ENCODE results near the gene RAB9B. TPM values are rescaled to one million over a fixed set of nuclear protein-coding genes. Genes with fewer than 3 reads are reported as not detected.

The RAB9B gene
- total RNA-seq, 4 donors from 2014 or later, result 0.16 to 2.1 (median 0.53) TPM

DNA sequence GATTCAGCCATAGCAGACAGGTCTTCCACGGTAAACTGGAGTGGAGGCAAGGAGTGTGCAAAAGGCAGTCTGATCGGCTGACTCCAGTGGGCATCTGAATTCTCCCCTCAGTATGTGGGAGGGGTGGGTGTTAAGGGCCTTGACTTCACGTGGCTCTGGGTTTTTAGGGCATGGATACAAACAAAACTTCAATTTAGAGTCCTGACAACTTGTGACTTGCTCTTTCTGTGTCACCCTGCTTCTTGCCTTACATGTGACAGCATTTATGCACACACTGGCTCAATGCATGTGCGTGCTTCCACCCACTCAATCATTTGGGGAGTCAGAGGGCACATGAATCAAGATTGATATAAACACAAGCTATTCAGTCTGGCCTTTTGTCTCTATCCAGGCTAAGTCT is 37.9 kb downstream of the RAB9B start:
- Histone ChIP-seq H3K4me3 (no peak overlapping the region), H3K27me3 (no peaks in the 10 kb centered on the region), H3K27ac (no peak overlapping the region), H3K4me1 (no peaks in the 10 kb centered on the region), H3K9me3 (no peaks in the 10 kb centered on the region), H3K36me3 (no peaks in the 10 kb centered on the region)
- TF ChIP-seq EP300 (IDR thresholded peaks at IDR 0.05), result no peak
- no peak for TF ChIP-seq POLR2AphosphoS5 (IDR thresholded peaks at IDR 0.05)
- TF ChIP-seq, protein P1, sequence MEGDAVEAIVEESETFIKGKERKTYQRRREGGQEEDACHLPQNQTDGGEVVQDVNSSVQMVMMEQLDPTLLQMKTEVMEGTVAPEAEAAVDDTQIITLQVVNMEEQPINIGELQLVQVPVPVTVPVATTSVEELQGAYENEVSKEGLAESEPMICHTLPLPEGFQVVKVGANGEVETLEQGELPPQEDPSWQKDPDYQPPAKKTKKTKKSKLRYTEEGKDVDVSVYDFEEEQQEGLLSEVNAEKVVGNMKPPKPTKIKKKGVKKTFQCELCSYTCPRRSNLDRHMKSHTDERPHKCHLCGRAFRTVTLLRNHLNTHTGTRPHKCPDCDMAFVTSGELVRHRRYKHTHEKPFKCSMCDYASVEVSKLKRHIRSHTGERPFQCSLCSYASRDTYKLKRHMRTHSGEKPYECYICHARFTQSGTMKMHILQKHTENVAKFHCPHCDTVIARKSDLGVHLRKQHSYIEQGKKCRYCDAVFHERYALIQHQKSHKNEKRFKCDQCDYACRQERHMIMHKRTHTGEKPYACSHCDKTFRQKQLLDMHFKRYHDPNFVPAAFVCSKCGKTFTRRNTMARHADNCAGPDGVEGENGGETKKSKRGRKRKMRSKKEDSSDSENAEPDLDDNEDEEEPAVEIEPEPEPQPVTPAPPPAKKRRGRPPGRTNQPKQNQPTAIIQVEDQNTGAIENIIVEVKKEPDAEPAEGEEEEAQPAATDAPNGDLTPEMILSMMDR (IDR thresholded peaks at IDR 0.05), result no peak
- no peak for TF ChIP-seq POLR2A (IDR thresholded peaks at IDR 0.05)
- 58% methylated on average over 4 of the region's 4 CpGs for WGBS
- no peak for DNase-seq (ENCODE audit: low spot score in 2 of 2)

DNA sequence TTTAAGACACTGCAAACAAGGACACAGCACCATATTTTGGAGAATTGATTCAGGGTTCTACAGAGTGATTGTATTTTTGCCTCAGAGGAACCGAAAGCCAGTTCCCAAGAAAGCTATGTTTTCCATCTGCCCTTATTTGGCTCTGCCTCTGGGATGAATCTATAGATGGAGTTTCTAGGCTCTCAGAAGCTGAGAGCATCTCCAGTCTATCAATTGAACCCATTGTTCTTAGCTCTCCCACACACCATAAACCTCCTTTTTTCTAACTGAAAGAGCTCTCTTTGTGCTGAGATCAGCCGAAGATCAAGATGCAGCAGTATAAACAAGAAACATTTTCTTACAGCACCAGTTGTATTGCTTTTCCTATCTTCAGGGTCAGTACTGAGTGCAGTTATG is 38.5 kb downstream of the RAB9B start:
- H3K4me1 ChIP-seq, result no peaks in the 10 kb centered on the region
- no peaks in the 10 kb centered on the region for H3K36me3 ChIP-seq
- no peak overlapping the region for H3K27ac ChIP-seq
- TF ChIP-seq POLR2A (IDR thresholded peaks at IDR 0.05), result no peak
- H3K9me3 ChIP-seq, result no peaks in the 10 kb centered on the region
- no peak overlapping the region for H3K4me3 ChIP-seq
- no peaks in the 10 kb centered on the region for H3K27me3 ChIP-seq
- DNase-seq (ENCODE audit: low spot score in 2 of 2), result no peak
- 57% methylated on average over 2 of the region's 2 CpGs for WGBS

DNA sequence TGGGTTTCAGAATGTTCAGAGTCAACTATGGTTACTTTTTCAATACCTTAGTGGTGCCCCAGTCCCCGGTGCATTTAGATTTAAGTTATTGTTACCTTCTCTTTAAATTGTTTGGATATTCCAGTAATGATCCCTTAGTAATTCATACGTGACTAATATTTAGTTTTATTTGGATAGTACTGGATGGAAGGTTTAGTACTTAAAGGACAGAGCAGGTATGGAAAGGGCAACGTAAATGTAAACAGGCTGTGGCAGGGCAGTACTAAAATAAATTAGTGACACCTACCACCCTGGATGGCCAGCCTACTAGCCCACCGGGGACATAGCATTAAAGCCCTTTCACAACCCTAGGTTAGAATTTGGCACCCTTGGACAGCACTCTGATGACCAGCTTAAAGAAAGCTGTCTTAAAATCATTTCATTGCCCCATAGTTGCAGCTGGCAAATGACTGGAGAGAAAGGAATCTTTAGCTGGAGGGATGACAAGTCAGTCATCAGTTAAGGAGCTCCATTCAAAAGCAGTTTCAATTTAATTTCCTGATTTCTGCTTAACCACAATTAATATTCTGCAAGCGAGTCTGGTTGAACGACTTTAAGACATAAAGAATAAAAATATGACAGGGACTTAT is 39.0 kb downstream of the RAB9B start:
- Histone ChIP-seq H3K4me3 (no peak overlapping the region), H3K27me3 (no peaks in the 10 kb centered on the region), H3K4me1 (no peaks in the 10 kb centered on the region), H3K36me3 (no peaks in the 10 kb centered on the region), H3K9me3 (no peaks in the 10 kb centered on the region), H3K27ac (no peak overlapping the region)
- no peak for TF ChIP-seq POLR2A (IDR thresholded peaks at IDR 0.05)
- no peak for TF ChIP-seq EP300 (IDR thresholded peaks at IDR 0.05)
- TF ChIP-seq, protein P1 (IDR thresholded peaks at IDR 0.05), result no peak
- no peak for TF ChIP-seq POLR2AphosphoS5 (IDR thresholded peaks at IDR 0.05)
- DNase-seq (ENCODE audit: low spot score in 2 of 2), result no peak
- WGBS, result 54% methylated on average over 6 of the region's 6 CpGs

DNA sequence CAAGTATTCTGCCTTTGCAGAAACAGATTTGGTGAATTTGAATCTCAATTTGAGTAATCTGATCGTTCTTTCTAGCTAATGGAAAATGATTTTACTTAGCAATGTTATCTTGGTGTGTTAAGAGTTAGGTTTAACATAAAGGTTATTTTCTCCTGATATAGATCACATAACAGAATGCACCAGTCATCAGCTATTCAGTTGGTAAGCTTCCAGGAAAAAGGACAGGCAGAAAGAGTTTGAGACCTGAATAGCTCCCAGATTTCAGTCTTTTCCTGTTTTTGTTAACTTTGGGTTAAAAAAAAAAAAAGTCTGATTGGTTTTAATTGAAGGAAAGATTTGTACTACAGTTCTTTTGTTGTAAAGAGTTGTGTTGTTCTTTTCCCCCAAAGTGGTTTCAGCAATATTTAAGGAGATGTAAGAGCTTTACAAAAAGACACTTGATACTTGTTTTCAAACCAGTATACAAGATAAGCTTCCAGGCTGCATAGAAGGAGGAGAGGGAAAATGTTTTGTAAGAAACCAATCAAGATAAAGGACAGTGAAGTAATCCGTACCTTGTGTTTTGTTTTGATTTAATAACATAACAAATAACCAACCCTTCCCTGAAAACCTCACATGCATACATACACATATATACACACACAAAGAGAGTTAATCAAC is 40.1 kb downstream of the RAB9B start:
- no peaks in the 10 kb centered on the region for H3K36me3 ChIP-seq
- no peaks in the 10 kb centered on the region for H3K27me3 ChIP-seq
- H3K4me3 ChIP-seq, result no peak overlapping the region
- TF ChIP-seq, protein P1 (IDR thresholded peaks at IDR 0.05), result no peak
- TF ChIP-seq POLR2AphosphoS5 (IDR thresholded peaks at IDR 0.05), result no peak
- no peak for TF ChIP-seq POLR2A (IDR thresholded peaks at IDR 0.05)
- no peak for TF ChIP-seq EP300 (IDR thresholded peaks at IDR 0.05)
- no peaks in the 10 kb centered on the region for H3K9me3 ChIP-seq
- H3K27ac ChIP-seq, result no peak overlapping the region
- DNase-seq (ENCODE audit: low spot score in 2 of 2), result no peak
- WGBS, result 73% methylated on average over 2 of the region's 2 CpGs
- H3K4me1 ChIP-seq, result no peaks in the 10 kb centered on the region

DNA sequence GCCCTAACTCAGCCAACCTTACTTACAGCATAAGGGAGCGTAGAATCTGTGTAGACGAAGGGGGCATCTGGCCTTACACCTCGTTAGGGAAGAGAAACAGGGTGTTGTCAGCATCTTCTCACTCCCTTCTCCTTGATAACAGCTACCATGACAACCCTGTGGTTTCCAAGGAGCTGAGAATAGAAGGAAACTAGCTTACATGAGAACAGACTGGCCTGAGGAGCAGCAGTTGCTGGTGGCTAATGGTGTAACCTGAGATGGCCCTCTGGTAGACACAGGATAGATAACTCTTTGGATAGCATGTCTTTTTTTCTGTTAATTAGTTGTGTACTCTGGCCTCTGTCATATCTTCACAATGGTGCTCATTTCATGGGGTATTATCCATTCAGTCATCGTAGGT is 40.8 kb downstream of the RAB9B start:
- H3K9me3 ChIP-seq, result no peaks in the 10 kb centered on the region
- 82% methylated on average over 4 of the region's 4 CpGs for WGBS
- H3K27me3 ChIP-seq, result no peaks in the 10 kb centered on the region

More for the DNA sequence above, 40.8 kb downstream of the RAB9B start:
- no peaks in the 10 kb centered on the region for H3K4me1 ChIP-seq
- no peak for DNase-seq (ENCODE audit: low spot score in 2 of 2)
- no peak overlapping the region for H3K27ac ChIP-seq
- TF ChIP-seq POLR2A (IDR thresholded peaks at IDR 0.05) (no peak), POLR2AphosphoS5 (IDR thresholded peaks at IDR 0.05) (no peak), EP300 (IDR thresholded peaks at IDR 0.05) (no peak)
- TF ChIP-seq, protein P1 (IDR thresholded peaks at IDR 0.05), result no peak
- no peaks in the 10 kb centered on the region for H3K36me3 ChIP-seq
- no peak overlapping the region for H3K4me3 ChIP-seq
